ENCODE results near the gene C12orf42.

The C12orf42 gene

GRCh38 chr12:103348935-103349334, 146.8 kb downstream of the C12orf42 start:
- TF ChIP-seq SIN3A (IDR thresholded peaks at IDR 0.05; ENCODE audit: borderline replicate concordance, insufficient read depth, low read length) = no peak
- TF ChIP-seq REST (IDR thresholded peaks at IDR 0.05; ENCODE audit: insufficient read depth in 1 of 2, low read depth in 2 of 2, low read length in 2 of 2) = no peak
- TF ChIP-seq POLR2AphosphoS5 (IDR thresholded peaks at IDR 0.05; ENCODE audit: low read depth, low read length) = no peak
- no peak for TF ChIP-seq FOXP2 (optimal IDR thresholded peaks at IDR 0.05; ENCODE audit: borderline replicate concordance, extremely low read depth, extremely low read length, insufficient read depth)
- TF ChIP-seq TAF1 (IDR thresholded peaks at IDR 0.05; ENCODE audit: borderline replicate concordance, insufficient read depth, low read length) = no peak

- TF ChIP-seq FOXP2 (optimal IDR thresholded peaks at IDR 0.05; ENCODE audit: borderline replicate concordance, extremely low read depth, extremely low read length, insufficient read depth) (no peak), POLR2AphosphoS5 (IDR thresholded peaks at IDR 0.05; ENCODE audit: low read depth, low read length) (no peak), SIN3A (IDR thresholded peaks at IDR 0.05; ENCODE audit: borderline replicate concordance, insufficient read depth, low read length) (no peak), REST (IDR thresholded peaks at IDR 0.05; ENCODE audit: insufficient read depth in 1 of 2, low read depth in 2 of 2, low read length in 2 of 2) (no peak), TAF1 (IDR thresholded peaks at IDR 0.05; ENCODE audit: borderline replicate concordance, insufficient read depth, low read length) (no peak)
These were observed 158.8 kb downstream of the C12orf42 start for GRCh38 chr12:103336940-103337339.

- no peak for TF ChIP-seq TAF1 (IDR thresholded peaks at IDR 0.05; ENCODE audit: borderline replicate concordance, insufficient read depth, low read length)
- no peak for TF ChIP-seq POLR2AphosphoS5 (IDR thresholded peaks at IDR 0.05; ENCODE audit: low read depth, low read length)
- no peak for TF ChIP-seq SIN3A (IDR thresholded peaks at IDR 0.05; ENCODE audit: borderline replicate concordance, insufficient read depth, low read length)
- no peak for TF ChIP-seq REST (IDR thresholded peaks at IDR 0.05; ENCODE audit: insufficient read depth in 1 of 2, low read depth in 2 of 2, low read length in 2 of 2)
- TF ChIP-seq FOXP2 (optimal IDR thresholded peaks at IDR 0.05; ENCODE audit: borderline replicate concordance, extremely low read depth, extremely low read length, insufficient read depth) = no peak
These were observed 161.3 kb downstream of the C12orf42 start for GRCh38 chr12:103334466-103334865.

GRCh38 chr12:103333676-103334075, 162.1 kb downstream of the C12orf42 start:
- TF ChIP-seq TAF1 (IDR thresholded peaks at IDR 0.05; ENCODE audit: borderline replicate concordance, insufficient read depth, low read length) = no peak
- no peak for TF ChIP-seq FOXP2 (optimal IDR thresholded peaks at IDR 0.05; ENCODE audit: borderline replicate concordance, extremely low read depth, extremely low read length, insufficient read depth)
- TF ChIP-seq POLR2AphosphoS5 (IDR thresholded peaks at IDR 0.05; ENCODE audit: low read depth, low read length) = no peak
- TF ChIP-seq SIN3A (IDR thresholded peaks at IDR 0.05; ENCODE audit: borderline replicate concordance, insufficient read depth, low read length) = no peak

GRCh38 chr12:103331643-103332042, 164.1 kb downstream of the C12orf42 start:
- TF ChIP-seq POLR2AphosphoS5 (IDR thresholded peaks at IDR 0.05; ENCODE audit: low read depth, low read length) (no peak), FOXP2 (optimal IDR thresholded peaks at IDR 0.05; ENCODE audit: borderline replicate concordance, extremely low read depth, extremely low read length, insufficient read depth) (no peak), TAF1 (IDR thresholded peaks at IDR 0.05; ENCODE audit: borderline replicate concordance, insufficient read depth, low read length) (no peak)

- TF ChIP-seq SIN3A (IDR thresholded peaks at IDR 0.05; ENCODE audit: borderline replicate concordance, insufficient read depth, low read length) (no peak), POLR2AphosphoS5 (IDR thresholded peaks at IDR 0.05; ENCODE audit: low read depth, low read length) (no peak), FOXP2 (optimal IDR thresholded peaks at IDR 0.05; ENCODE audit: borderline replicate concordance, extremely low read depth, extremely low read length, insufficient read depth) (no peak), REST (IDR thresholded peaks at IDR 0.05; ENCODE audit: insufficient read depth in 1 of 2, low read depth in 2 of 2, low read length in 2 of 2) (no peak), TAF1 (IDR thresholded peaks at IDR 0.05; ENCODE audit: borderline replicate concordance, insufficient read depth, low read length) (no peak)
These were observed 165.1 kb downstream of the C12orf42 start for GRCh38 chr12:103330672-103331071.
